SU-DHL-6 (cell line): ENCODE measurements around the gene HIKESHI.
"Not testable (repeated sequence)": the region's sequence is repeated elsewhere in the genome, so short reads cannot be mapped to it uniquely, and the experiment has no call there.

ENCODE experiments used
- H2AFZ ChIP-seq: fragments of 200-600 bp; sonication (generic); 2 replicates; pipeline ENCODE4 v1.6.1; 2014; ENCODE audit warnings: low read depth, mild to moderate bottlenecking, moderate library complexity, mixed read lengths, antibody characterized with exemption, low read length; ENCODE audit not compliant: severe bottlenecking
- H3F3A ChIP-seq: fragments of 200-600 bp; shearing (Covaris generic); 2 replicates; pipeline ENCODE4 v1.6.0; 2016; ENCODE audit warnings: antibody characterized with exemption, mild to moderate bottlenecking; ENCODE audit not compliant: insufficient read depth
- H3K27ac ChIP-seq: fragments of 200-600 bp; sonication (generic); 2 replicates; pipeline ENCODE4 v1.5.1; 2016; ENCODE audit warnings: low read depth, mild to moderate bottlenecking, low read length, moderate library complexity, mixed read lengths
- H3K27me3 ChIP-seq: fragments of 200-600 bp; sonication (generic), shearing (Covaris generic); 2 replicates; pipeline ENCODE4 v1.6.0; 2014; ENCODE audit warnings: mild to moderate bottlenecking, low read length
- H3K36me3 ChIP-seq: fragments of 200-600 bp; sonication (generic); 2 replicates; pipeline ENCODE4 v1.6.1; 2014; ENCODE audit warnings: mild to moderate bottlenecking, low read length, mixed read lengths
- H3K4me2 ChIP-seq: fragments of 300-600, 200-600 bp; shearing (Covaris generic), sonication (generic); 2 replicates; pipeline ENCODE4 v1.6.0; 2014; ENCODE audit warnings: low read length, low read depth, mild to moderate bottlenecking; ENCODE audit not compliant: poor library complexity, severe bottlenecking
- H3K4me3 ChIP-seq: fragments of 200-600 bp; sonication (generic); 2 replicates; pipeline ENCODE4 v1.5.1; 2014; ENCODE audit warnings: antibody characterized with exemption, low read length, mild to moderate bottlenecking, mixed read lengths; ENCODE audit not compliant: insufficient read depth, poor library complexity, severe bottlenecking
- H3K79me2 ChIP-seq: fragments of 200-600 bp; sonication (generic); 2 replicates; pipeline ENCODE4 v1.6.1; 2014; ENCODE audit warnings: mild to moderate bottlenecking, low read length, moderate library complexity; ENCODE audit not compliant: insufficient read depth
- H3K9ac ChIP-seq: fragments of 200-600 bp; sonication (generic); 2 replicates; pipeline ENCODE4 v1.7.0; 2014; ENCODE audit warnings: mild to moderate bottlenecking, low read length
- H3K9me2 ChIP-seq: fragments of 200-600 bp; sonication (generic); replicated peaks from 2 replicates; pipeline ENCODE4 v1.6.1; 2014; ENCODE audit warnings: low read length; ENCODE audit not compliant: insufficient read depth
- H3K9me3 ChIP-seq: fragments of 200-600 bp; sonication (generic); 2 replicates; pipeline ENCODE4 v1.6.1; 2014; ENCODE audit warnings: low read length, mixed read lengths; ENCODE audit not compliant: insufficient read depth
- H4K20me1 ChIP-seq: fragments of 200-600 bp; sonication (generic); 2 replicates; pipeline ENCODE4 v1.6.1; 2014; ENCODE audit warnings: low read depth, mild to moderate bottlenecking, antibody characterized with exemption, low read length, moderate library complexity, mixed read lengths
- CTCF ChIP-seq: fragments of 200-600 bp; sonication (generic); IDR thresholded peaks from one replicate; pipeline ENCODE4 v1.5.1; 2017; ENCODE audit warnings: antibody characterized with exemption, mild to moderate bottlenecking, low read length, moderate library complexity; ENCODE audit not compliant: insufficient read depth, poor library complexity, severe bottlenecking
- EZH2phosphoT487 ChIP-seq: fragments of 200-600 bp; sonication (generic), shearing (Covaris generic); conservative IDR thresholded peaks from 2 replicates; pipeline ENCODE4 v1.6.1; 2018; ENCODE audit warnings: mild to moderate bottlenecking, antibody characterized with exemption, low read length, moderate library complexity, mixed read lengths

The HIKESHI gene

GRCh38 chr11:86303257-86303656 is 1.2 kb downstream of the HIKESHI start:
- Histone ChIP-seq H2AFZ (no peak overlapping the region), H3K27ac (no peak overlapping the region), H3K36me3 (peaks cover 9% of the 10 kb centered on the region; the same call in 1 of the 2 replicates), H3K9me3 (no peaks in the 10 kb centered on the region), H3K4me3 (peak overlapping the region; percentile 76), H3K27me3 (no peaks in the 10 kb centered on the region), H3K4me2 (peak overlapping the region; percentile 89), H3K79me2 (peaks cover 42% of the 10 kb centered on the region), H4K20me1 (no peaks in the 10 kb centered on the region), H3K9me2 (no peaks in the 10 kb centered on the region), H3K9ac (peak overlapping the region; percentile 77), H3F3A (no peaks in the 10 kb centered on the region)
- no peak for TF ChIP-seq EZH2phosphoT487
- no peak for TF ChIP-seq CTCF

GRCh38 chr11:86308710-86309109 is 6.7 kb downstream of the HIKESHI start:
- not testable (repeated sequence) for H2AFZ ChIP-seq, H3K36me3 ChIP-seq, H3F3A ChIP-seq, H3K9ac ChIP-seq, H3K4me3 ChIP-seq, H3K4me2 ChIP-seq, H3K9me3 ChIP-seq, H3K27me3 ChIP-seq, H3K9me2 ChIP-seq, H3K27ac ChIP-seq, H4K20me1 ChIP-seq
- H3K79me2 ChIP-seq = peaks cover 35% of the 10 kb centered on the region

GRCh38 chr11:86313793-86314192 is 11.8 kb downstream of the HIKESHI start:
- Histone ChIP-seq H3K27ac (no peak overlapping the region), H4K20me1 (no peaks in the 10 kb centered on the region), H3K4me2 (no peak overlapping the region), H3K79me2 (peaks cover 26% of the 10 kb centered on the region; the same call in 1 of the 2 replicates), H3K36me3 (no peaks in the 10 kb centered on the region), H3K27me3 (no peaks in the 10 kb centered on the region), H3F3A (no peaks in the 10 kb centered on the region), H3K9ac (no peak overlapping the region), H2AFZ (no peak overlapping the region), H3K9me2 (no peaks in the 10 kb centered on the region), H3K9me3 (no peaks in the 10 kb centered on the region), H3K4me3 (no peak overlapping the region)
- TF ChIP-seq CTCF (no peak), EZH2phosphoT487 (no peak)

- Histone ChIP-seq H3F3A (no peaks in the 10 kb centered on the region), H3K36me3 (peaks cover 2% of the 10 kb centered on the region; the same call in 1 of the 2 replicates), H3K27ac (no peak overlapping the region), H3K4me2 (no peak overlapping the region), H3K4me3 (no peak overlapping the region), H3K79me2 (peaks cover 26% of the 10 kb centered on the region; the same call in 1 of the 2 replicates), H2AFZ (no peak overlapping the region), H3K27me3 (no peaks in the 10 kb centered on the region), H3K9ac (no peak overlapping the region), H3K9me3 (no peaks in the 10 kb centered on the region), H4K20me1 (no peaks in the 10 kb centered on the region), H3K9me2 (no peaks in the 10 kb centered on the region)
- TF ChIP-seq EZH2phosphoT487 = no peak
Measured at GRCh38 chr11:86314636-86315035, 12.6 kb downstream of the HIKESHI start.
